Stimulated activated CD8-positive, alpha-beta memory T cell treated with anti-CD3 and anti-CD28 coated beads, Interleukin-7, amount 100 ng/mL, for 4 hours (primary cell): ENCODE measurements around the gene SLC22A15.
"Not testable (repeated sequence)": the region's sequence is repeated elsewhere in the genome, so short reads cannot be mapped to it uniquely, and the experiment has no call there.

Experiments
- DNase-seq, 2 donors: peaks; one replicate each; pipeline ENCODE4 v3.0.0-alpha.2; 2020; ENCODE audit warnings: low read depth in 2 of 2

Gene SLC22A15

DNA sequence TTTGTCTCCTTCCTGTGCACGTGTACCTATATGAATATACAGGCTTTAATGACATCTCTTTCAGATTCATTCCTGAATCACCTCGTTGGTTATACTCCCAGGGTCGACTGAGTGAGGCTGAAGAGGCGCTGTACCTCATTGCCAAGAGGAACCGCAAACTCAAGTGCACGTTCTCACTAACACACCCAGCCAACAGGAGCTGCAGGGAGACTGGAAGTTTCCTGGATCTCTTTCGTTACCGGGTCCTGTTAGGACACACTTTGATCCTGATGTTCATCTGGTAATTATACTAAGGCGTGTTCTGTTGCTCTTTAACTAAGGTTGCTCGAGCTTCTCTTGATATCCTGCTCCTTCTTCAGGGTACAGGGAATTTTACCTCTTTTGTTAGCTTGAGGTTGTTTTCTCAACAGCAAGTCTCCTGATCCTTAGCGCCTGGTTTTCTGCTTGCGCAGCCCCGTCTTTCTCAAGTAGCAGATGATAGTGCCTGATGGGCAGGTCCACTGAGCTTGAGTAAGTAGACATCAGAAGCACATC lies 55.1 kb downstream of the SLC22A15 start:
- DNase-seq: no peak

DNA sequence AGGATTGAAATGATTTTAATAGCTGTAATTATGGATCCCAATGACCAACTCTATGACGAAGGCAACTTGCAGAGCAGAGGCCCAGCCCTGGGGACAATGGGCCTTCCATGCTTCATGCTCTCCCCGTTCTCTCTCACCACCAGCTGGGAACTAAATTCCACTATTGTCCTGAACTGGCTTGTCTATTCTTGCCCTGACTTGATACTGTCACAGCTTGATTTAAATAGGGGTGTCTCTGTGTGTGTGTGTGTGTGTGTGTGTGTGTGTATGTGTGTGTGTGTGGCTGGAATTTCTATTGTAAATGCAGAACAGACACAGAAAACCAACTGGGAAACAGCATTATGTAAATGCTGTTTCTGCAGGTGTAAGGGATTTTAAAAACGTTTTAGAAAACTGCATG lies 57.0 kb downstream of the SLC22A15 start:
- DNase-seq: no peak

DNA sequence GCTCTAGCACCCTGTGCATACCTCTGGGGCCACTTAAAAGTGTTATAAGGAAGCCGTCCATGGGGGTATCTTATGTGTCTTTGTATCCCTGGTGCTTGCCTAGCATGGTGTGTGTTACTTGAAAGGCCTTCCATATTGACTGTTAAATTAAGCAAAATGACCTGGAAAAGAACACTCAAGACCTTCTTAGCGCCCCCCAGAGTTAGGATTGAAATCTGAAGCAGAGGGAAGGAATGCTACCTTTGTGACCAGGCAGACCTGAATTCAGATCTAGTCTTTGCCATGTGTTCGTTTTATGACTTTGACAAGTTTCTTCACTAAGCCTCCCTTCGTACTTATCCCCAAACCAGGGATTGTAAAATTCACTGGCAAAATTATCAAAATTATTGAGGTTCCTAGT lies 59.9 kb downstream of the SLC22A15 start:
- no peak for DNase-seq

DNA sequence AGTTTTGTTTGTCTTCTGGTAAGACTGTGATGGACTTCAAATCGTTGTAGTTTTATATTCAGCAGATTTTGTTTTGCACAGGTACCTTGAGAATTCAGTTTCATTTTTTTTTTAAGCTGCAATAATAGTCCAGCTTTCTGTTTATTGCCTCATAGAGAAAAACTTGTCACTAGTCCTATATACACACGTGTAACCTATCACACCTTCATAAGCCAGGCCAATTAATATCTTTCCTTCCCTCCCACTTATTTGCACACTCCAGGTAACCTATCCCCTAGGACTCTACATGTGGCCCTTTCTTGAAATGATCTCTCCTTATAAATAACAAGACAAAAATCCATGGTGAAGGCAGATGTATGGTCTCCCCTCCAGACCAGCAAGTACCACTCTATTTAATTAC lies 62.4 kb downstream of the SLC22A15 start:
- no peak for DNase-seq

DNA sequence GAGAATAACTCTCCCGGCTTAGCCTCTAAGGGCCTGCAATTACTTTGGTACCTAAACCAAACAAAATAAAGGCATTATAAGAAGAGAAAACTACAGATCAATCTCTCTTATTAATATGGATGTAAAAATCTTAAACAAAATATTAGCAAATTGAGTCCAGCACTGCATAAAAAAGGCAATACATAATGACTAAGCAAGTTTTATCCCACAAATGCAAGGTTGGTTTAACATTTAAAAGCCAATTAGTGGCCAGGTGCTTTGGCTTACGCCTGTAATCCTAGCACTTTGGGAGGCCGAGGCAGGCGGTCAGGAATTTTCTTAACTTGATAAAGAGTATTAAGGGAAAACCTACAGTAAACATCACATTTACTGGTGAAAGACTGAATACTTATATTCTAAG lies 67.8 kb downstream of the SLC22A15 start:
- no peak for DNase-seq

DNA sequence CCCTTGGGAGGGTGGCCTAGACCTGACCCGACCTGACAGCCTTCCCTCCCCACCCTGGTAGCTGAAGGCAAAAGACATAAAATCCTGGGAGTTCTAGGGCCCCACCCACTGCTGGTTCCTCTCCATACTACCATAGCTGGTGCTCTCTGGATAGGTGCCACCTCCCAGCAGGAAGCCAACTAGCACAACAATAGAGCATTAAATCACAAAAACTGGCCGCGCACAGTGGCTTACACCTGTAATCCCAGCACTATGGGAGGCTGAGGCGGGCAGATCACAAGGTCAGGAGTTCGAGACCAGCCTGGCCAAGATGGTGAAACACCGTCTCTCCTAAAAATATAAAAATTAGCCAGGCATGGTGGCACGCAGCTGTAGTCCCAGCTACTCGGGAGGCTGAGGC lies 70.6 kb downstream of the SLC22A15 start:
- not testable (repeated sequence) for DNase-seq

DNA sequence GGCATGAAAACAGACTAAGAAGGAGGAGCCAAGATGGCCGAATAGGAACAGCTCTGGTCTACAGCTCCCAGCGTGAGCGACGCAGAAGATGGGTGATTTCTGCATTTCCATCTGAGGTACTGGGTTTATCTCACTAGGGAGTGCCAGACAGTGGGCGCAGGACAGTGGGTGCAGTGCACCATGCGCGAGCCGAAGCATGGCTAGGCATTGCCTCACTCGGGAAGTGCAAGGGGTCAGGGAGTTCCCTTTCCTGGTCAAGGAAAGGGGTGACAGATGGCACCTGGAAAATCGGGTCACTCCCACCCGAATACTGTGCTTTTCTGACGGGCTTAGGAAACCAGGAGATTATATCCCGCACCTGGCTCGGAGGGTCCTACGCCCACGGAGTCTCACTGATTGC lies 75.6 kb downstream of the SLC22A15 start:
- DNase-seq: not testable (repeated sequence)

DNA sequence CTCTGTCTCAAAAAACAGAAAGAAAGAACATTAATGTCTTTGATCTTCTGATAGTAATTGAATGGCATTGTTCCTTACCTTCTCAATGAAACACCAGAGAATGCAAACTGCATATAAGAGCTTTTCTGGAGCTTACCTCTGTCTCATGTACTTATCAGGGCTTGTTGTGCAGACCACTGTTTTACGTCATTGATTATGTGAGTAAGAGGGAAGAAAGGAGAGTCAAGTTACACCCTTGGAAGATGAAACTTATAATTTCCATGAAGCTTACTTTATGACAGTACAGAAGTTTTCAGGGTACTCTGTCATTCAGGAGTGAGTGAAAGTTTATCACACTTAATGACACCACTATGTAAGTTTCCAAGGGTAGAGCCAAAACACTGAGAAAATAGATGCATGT lies 85.9 kb downstream of the SLC22A15 start:
- DNase-seq: no peak

DNA sequence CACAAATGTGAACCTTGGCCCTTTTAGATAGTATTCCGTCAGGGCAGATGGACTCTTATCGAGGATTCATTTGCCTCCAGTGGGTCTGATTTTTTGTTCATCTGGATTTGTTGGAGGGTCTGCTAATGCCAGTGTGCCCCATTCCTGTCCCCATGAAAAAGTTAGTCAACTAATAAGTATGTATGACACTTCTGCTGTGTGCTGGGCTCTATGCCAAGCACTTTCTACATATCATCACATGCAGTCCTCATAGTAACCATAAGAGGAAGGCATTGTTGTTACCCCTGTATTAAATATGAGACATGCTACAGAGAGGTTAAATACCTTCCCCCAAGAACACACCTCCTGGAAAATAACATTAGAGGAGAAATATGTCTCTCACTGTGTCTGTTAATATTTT lies 88.3 kb downstream of the SLC22A15 start:
- no peak for DNase-seq

DNA sequence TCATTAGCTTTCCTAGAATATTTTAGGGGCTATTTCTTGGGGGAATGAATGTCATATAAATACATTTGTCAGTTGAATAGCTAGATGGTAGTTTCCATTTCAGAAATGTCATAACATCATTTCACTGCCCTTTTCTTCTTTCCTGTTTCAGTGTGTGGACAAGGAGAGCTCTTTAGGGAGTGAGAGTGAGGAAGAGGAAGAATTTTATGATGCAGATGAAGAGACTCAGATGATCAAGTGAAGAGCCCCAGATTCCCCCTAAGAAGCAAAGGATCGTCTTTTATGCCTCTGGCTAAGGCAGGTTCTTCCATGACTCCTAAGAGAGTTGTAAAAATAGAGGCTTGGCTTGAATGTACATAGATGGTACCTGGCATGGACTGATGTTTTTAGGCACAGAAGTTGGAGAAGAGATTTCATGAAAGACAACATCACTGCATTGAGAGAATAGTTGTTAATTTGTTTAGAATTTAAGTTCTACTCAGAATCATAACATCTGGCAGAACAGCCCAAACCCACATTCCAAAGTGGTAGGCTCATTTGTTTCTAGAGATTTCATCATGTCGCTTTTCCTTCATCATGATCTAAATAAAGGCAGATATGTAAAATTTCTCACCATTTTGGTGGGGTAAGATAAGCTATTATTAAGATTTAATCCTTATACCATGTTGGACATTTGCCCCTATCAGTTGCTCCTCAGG lies 90.7 kb downstream of the SLC22A15 start:
- no peak for DNase-seq

DNA sequence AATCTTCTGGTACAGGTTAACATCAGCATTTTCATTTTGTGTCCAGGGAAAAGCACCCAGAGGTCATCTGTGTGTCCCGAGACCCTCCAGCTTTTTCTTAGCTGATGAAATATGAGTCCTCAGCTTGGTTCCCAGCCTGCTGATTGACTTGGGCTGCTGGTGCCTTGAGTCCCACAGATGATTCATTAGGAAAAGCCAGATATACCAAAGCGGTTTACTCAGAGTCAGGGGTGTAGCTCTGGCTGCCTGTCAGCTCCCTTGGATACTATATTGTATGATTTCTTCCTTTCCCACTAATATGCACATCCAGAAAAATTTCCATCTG lies 91.2 kb downstream of the SLC22A15 start:
- DNase-seq: no peak

DNA sequence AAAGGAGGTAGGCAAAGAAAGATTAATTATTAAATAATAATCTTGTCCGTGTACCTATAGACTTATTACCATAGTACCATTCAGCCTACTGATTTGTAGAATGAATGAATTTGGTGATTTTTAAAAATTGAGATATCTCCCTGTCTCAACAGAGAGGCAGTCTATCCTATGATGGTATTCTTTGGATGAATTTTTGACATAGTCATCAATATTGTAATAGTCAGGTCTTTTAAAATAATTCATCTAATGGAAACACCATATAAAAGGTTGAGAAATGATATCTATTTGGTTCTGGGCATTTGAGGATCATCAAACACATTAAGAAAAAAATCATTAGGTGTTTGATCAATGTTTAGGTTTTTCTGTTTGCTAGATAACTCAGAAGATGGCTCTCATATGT lies 99.3 kb downstream of the SLC22A15 start:
- no peak for DNase-seq

DNA sequence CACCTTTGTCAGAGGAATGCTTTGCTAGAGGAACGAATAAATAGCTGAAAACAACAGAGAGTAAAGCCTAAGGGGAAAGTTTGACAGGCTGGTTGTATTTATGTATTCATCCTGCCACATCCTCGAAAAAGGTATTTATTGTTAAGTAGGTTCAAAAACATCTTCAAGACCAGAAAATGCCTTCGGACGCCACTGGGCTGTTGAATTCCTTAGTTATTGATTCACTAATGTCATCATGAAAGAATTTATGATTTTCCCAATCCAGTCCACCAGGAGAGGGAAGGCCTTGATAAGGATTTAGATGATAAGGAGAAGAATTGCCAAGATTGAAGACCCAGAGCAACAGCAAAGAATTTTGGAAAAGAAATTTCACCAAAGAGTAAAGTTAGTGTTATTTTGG lies 99.7 kb downstream of the SLC22A15 start:
- DNase-seq: no peak

DNA sequence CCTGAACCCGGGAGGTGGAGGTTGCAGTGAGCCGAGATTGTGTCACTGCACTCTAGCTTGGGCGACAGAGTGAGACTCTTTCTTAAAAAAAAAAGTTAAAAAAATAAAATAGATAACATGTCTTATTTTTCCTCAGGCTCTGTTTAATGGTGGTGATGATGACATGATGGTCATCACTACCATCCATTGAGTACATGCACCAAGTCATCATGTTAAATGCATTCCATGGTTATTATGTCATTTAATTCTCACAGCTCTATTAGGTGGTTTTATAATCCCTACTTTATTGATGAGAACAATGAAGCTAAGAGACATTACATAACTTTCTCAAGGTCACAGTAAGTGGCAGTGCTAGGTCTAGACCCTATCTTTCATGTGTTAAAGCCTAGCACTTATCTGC lies 100.5 kb downstream of the SLC22A15 start:
- DNase-seq: no peak

DNA sequence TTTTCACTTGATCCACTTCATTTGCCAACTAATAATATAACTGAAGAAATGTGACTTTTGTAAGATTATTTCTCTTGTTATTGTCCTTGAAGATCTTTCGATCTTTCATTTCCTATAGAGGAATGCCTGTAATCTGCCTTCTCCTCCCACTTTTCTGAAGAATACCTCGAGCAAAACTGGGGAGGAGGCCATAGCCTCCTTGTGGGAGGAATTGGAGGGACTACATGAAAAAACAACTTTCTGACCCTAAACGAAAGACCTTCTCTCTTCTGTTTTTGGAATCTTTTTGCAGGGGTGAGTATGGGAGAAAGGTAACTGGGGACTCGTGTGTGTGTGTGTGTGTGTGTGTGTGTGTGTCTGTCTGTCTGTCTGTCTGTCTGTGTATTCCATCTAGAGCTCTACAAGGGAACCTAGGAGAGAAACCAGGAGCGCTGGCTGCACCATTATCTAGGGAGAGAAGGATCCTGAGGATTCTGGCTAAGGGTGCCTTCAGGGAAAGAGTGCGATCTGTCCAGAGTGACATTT lies 102.4 kb downstream of the SLC22A15 start:
- no peak for DNase-seq

DNA sequence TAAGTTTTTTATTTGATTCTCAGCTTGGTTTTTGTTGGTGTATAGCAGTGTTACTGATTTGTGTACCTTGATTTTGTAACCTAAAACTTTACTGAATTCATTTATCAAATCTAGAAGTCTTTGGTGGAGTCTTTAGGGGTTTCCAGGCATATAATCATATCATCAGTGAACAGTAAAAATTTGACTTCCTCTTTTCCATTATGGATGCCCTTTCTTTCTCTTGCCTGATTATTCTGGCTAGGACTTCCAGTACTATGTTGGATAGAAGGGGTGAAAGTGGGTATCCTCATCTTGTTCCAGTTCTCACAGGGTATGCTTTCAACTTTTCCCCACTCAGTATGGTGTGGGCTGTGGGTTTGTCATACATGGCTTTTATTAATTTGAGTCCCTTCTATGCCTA lies 111.3 kb downstream of the SLC22A15 start:
- DNase-seq: no peak

DNA sequence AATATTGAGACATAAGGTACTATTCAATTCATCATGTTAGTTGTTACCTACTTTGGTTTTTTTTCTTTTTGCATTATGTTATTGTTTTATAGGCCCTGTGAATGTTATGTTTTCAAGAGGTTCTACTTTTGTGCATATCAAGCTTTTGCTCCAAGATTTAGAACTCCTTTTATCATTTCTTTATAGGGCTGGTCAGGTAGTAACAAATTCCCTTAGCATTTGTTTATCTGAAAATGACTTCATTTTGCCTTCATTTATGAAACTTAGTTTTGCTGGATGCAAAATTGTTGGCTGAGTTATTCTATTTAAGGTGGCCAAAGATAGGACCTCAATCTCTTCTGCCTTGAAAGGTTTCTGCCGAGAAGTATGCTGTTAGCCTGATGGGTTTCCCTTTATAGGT lies 113.6 kb downstream of the SLC22A15 start:
- no peak for DNase-seq

DNA sequence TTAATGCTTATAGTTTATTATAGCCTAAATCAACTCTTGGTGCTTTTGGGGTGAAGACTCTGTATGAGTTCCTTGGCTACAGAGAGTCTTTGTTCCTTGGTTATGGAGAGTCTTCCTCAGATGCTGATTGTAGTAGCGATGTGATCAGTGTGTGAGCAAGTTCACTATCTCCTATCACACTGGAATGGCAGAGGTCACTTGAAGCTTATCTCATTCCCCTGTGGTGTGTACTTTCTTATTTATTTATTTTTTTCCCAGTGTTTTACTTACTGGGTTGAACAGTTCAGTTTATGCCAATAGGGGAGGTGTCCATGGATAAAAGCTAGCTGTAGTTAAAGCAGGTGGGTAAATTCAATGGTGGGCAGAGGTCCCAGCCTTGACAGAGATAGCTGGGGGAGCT lies 114.8 kb downstream of the SLC22A15 start:
- no peak for DNase-seq

DNA sequence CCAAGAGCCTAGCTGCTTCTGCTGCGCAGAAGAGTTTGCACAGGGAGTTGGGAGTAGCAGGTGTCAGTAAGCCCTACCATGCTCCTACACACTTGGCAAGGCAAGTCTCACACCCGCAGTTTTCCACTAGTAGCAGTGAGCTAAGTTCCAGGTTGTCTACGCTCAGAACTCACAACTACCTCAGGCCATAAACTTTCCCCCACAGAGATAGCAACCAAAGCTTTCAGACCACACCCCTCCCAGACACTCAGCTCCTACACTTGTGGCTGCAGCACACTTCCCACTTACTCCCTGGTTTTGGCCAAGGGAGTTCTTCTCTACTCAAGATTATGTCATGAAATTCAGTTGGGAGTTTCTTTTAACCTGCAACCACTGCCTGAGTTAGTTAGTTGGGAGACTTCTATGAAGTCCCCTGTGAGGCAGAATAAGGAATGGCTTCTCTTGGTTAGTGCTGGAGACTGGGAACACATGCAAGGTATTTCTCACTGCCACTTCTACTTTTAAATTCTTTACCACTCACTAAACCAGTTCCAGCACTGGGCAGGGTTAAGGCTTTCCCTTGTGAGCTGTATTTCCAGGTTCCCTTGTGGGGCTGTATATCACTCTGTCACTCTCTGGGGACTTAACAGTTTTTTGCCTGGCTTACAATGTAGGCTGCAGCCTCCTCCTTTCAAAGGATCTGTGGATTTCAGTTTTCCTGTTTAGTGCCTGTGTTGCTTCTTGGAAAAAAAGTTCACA lies 116.6 kb downstream of the SLC22A15 start:
- no peak for DNase-seq

DNA sequence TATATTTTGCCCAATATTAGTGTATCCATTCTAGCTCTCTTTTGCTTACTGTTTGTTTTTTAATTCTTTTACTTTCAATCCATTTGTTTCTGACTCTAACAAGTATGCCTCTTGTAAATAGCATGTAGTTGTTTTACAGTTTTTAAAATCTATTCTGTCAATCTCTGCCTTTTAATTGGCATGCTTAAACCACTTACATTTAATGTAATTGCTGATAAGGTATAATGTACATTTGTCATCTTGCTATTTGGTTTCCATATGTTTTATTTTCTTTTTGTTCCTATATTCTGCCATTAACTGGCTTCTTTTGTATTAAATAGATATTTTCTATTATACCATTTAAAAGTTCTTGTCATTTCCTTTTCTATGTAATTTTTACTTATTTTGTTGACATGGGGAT lies 118.7 kb downstream of the SLC22A15 start:
- DNase-seq: no peak

DNA sequence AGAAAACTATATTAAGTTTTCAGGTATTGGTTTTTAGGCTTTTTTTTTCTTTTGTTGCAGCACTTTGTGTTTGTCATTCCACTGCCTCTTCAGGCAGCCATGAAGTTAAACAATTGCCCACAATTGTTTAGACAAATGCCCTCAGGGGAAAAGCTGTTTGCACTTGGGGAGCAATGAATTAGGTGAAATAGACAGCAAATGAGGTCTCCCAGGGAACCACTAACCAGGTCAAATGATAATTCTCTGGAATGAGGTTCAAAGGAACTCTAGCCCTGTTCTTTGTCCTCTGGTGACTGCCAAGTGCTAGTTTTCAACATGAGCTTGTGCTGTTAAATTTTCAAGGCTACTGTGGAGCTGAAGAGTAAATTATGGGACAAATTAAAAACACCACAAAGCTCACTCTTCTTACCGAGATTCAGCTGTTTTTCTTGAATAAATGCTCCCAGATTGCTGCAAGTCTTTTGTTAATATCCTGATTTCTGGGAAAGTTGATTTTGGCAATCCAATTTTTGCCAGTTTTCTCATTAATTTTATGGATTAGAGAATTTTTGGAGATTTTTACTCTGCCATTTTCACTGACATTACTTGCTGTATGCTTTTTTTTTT lies 119.8 kb downstream of the SLC22A15 start:
- no peak for DNase-seq

DNA sequence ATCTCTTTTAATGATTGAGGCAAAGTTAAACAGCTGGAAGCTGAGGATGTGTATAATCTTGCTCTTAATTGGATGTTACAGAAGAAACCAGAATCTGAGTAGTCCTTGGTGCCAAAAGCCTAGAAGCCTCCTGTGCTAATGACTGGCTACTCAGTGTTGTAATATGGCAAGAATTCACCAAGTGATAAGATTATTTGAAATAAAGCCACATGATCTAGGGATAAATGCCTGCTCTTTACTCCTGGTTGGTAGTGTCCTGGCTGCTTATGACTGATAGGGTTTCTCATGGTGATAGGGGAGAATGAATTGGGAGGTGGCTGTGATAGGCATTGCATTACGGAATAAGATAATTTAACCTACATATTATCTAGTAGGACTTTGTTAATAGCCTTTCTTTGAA lies 121.3 kb downstream of the SLC22A15 start:
- DNase-seq: no peak

DNA sequence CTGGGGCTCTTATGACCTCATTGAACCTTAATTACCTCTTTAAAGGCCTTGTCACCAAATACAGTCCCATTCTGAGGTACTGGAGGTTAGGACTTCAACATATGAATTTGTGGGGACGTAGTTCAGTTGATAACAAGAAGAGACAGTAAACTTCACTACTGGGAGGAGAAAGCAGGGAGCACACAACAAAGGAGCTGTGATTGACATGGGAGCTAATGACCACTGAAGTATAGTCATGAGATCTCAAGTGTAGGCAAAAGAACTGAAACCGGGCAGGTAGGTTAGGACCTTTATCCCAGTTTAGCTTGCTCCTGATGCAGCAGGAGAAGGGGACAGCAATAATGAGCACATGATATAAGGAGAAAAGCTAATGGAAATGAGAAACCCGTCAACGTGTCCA lies 123.1 kb downstream of the SLC22A15 start:
- no peak for DNase-seq
